ENCODE data around the gene ARPC4. TPM values are rescaled to one million over a fixed set of nuclear protein-coding genes. Genes with fewer than 3 reads are reported as not detected.

The ARPC4 gene
- total RNA-seq, 2 donors from 2014 or later = 121 to 152 TPM

DNA sequence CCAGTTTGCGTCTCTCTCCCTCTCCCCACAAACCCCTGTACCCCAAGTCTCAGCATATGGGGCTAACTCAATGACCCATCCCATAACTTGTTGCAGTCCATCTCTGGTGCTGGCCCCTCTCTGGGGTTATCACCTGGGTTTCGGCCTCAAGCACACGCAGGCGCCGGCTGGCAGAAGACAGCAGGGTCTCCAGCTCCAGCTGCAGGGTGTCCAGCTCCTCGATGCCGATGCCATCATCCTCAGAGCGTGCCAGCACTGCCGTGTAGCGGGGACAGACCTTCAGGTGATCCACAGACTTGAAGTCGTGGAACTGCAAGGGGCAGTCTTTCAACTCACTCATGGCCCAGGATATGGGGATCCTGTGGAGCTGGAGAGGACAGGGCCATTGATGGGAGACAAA, 1.8 kb upstream of the ARPC4 start:
- no peak for DNase-seq (ENCODE audit: low spot score)
- H3K9me3 ChIP-seq = no peaks in the 10 kb centered on the region
- H3K27ac ChIP-seq = peak overlapping the region; percentile 95 to 96
- H3K36me3 ChIP-seq = peaks cover 8 to 13% of the 10 kb centered on the region in 2 donors
- intact Hi-C loops (cut with DNase I) = no loop called here
- TF ChIP-seq POLR2AphosphoS5 (IDR thresholded peaks at IDR 0.05) (no peak), POLR2A (IDR thresholded peaks at IDR 0.05) (no peak)
- TF ChIP-seq, protein P1, sequence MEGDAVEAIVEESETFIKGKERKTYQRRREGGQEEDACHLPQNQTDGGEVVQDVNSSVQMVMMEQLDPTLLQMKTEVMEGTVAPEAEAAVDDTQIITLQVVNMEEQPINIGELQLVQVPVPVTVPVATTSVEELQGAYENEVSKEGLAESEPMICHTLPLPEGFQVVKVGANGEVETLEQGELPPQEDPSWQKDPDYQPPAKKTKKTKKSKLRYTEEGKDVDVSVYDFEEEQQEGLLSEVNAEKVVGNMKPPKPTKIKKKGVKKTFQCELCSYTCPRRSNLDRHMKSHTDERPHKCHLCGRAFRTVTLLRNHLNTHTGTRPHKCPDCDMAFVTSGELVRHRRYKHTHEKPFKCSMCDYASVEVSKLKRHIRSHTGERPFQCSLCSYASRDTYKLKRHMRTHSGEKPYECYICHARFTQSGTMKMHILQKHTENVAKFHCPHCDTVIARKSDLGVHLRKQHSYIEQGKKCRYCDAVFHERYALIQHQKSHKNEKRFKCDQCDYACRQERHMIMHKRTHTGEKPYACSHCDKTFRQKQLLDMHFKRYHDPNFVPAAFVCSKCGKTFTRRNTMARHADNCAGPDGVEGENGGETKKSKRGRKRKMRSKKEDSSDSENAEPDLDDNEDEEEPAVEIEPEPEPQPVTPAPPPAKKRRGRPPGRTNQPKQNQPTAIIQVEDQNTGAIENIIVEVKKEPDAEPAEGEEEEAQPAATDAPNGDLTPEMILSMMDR (IDR thresholded peaks at IDR 0.05) = no peak
- H3K4me3 ChIP-seq = peak overlapping the region in 1 of 2 donors; percentile 97
- WGBS = 80% methylated on average over 11 of the region's 11 CpGs
- no peaks in the 10 kb centered on the region for H3K27me3 ChIP-seq (replicated peaks; ENCODE audit: insufficient read depth)
- H3K4me1 ChIP-seq (replicated peaks) = no peaks in the 10 kb centered on the region

DNA sequence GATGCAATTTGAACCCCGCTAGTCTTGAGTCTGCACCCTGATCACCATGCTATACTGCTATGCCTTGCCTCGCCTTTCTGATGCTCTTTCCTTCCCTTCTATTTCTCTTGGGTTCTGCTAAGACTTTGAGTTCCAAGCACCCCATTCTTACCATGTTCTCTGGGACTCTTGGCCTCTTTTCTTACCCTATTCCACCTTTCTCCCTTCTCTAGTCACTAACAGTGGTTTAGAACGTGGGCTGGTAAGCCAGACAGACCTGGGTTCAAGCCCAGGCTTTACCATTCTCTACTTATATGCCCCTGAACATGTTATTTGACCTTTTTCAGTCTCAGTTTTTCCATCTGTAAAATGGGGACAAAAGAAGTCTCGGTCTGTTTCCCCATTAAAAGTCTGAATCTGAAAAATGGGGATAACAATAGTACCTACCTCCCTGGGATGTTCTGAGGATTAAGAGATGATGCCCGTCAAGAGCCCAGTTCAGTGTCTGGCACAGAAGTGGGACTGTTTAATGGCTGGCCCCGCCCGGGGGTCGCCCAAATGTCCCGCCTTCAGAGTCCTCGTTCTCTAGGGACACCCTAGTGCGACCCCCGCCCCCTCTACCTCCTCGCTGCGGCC, 985 bp upstream of the ARPC4 start:
- 14% methylated on average over 14 of the region's 14 CpGs for WGBS
- Histone ChIP-seq H3K27ac (peak overlapping the region; percentile 95 to 96), H3K36me3 (peaks cover 8% of the 10 kb centered on the region in 2 donors), H3K4me1 (replicated peaks) (no peaks in the 10 kb centered on the region), H3K4me3 (peak overlapping the region; percentile 92 to 97), H3K9me3 (no peaks in the 10 kb centered on the region), H3K27me3 (replicated peaks; ENCODE audit: insufficient read depth) (no peaks in the 10 kb centered on the region)
- no peak for DNase-seq (ENCODE audit: low spot score)
- TF ChIP-seq, protein P1 (IDR thresholded peaks at IDR 0.05) = no peak
- TF ChIP-seq POLR2AphosphoS5 (IDR thresholded peaks at IDR 0.05) = no peak
- TF ChIP-seq POLR2A (IDR thresholded peaks at IDR 0.05) = no peak
- intact Hi-C loops (cut with DNase I) = loop anchor here (1.0 kb wide), 1 partner anchor 43 kb away; the partner anchor contains the start of gene OGG1

DNA sequence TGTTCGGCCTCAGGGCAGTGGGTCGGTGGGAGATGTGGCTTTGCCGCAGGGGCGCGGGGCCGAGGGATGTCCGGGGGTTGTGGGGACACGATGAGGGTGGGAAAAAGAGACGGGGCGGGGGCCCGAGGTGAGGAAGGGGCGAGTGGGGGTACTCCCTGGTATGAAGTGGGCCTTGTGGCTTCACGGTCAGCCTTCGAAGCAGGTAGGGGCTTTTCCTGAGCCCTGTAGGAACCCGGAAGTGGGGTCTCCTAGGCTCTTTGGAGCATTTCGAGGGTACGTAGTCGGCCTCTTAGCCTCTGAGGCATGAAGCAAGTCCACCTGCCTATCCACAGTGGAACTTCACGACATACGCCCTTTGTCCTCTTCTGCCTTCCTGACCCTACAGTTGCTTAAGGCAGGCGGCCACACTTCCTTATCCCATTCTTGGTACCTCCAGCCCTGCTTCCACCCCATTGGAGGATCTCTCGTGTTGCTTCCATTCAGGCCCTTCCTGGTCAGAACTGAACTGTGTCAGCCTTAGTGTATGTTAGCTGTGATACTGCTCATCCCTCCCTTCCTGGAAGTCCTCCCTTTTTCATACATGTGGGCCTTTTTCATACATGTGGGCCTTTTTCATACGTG, 389 bp downstream of the ARPC4 start:
- Histone ChIP-seq H3K4me3 (peak overlapping the region; percentile 92 to 97), H3K27ac (peak overlapping the region; percentile 95 to 96), H3K9me3 (no peaks in the 10 kb centered on the region), H3K36me3 (peaks cover 8% of the 10 kb centered on the region in 2 donors), H3K4me1 (replicated peaks) (no peaks in the 10 kb centered on the region), H3K27me3 (replicated peaks; ENCODE audit: insufficient read depth) (no peaks in the 10 kb centered on the region)
- no peak for DNase-seq (ENCODE audit: low spot score)
- intact Hi-C loops (cut with DNase I) = no loop called here
- WGBS = 1% methylated on average over 22 of the region's 23 CpGs
- TF ChIP-seq POLR2A (IDR thresholded peaks at IDR 0.05) (peak; percentile 49), POLR2AphosphoS5 (IDR thresholded peaks at IDR 0.05) (no peak)
- TF ChIP-seq, protein P1 (IDR thresholded peaks at IDR 0.05) = peak in 2 of 4 experiments; percentile 3 to 4

DNA sequence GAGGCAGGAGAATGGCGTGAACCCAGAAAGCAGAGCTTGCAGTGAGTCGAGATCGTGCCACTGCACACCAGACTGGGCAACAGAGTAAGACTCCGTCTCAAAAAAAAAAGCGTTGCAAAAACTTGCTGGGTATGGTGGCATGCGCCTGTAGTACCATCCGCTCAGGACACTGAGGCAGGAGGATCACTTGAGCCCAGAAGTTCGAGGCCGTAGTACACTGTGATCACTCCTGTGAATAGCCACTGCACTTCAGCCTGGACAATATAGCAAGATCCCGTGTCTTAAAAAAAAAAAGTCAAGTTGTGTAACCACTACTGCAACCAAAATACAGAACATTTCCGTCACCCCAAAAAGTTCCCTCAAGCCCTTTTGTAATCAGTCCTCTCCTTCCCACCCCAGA, 1.5 kb downstream of the ARPC4 start:
- H3K4me3 ChIP-seq = no peak overlapping the region
- H3K27ac ChIP-seq = no peak overlapping the region
- 97% methylated on average over 11 of the region's 11 CpGs for WGBS
- no peak for DNase-seq (ENCODE audit: low spot score)
- H3K9me3 ChIP-seq = no peaks in the 10 kb centered on the region
- H3K4me1 ChIP-seq (replicated peaks) = no peaks in the 10 kb centered on the region
- intact Hi-C loops (cut with DNase I) = no loop called here
- no peaks in the 10 kb centered on the region for H3K27me3 ChIP-seq (replicated peaks; ENCODE audit: insufficient read depth)
- H3K36me3 ChIP-seq = peaks cover 2 to 5% of the 10 kb centered on the region in 2 donors
- TF ChIP-seq POLR2A (IDR thresholded peaks at IDR 0.05) = no peak
- no peak for TF ChIP-seq POLR2AphosphoS5 (IDR thresholded peaks at IDR 0.05)
- TF ChIP-seq, protein P1 (IDR thresholded peaks at IDR 0.05) = no peak

DNA sequence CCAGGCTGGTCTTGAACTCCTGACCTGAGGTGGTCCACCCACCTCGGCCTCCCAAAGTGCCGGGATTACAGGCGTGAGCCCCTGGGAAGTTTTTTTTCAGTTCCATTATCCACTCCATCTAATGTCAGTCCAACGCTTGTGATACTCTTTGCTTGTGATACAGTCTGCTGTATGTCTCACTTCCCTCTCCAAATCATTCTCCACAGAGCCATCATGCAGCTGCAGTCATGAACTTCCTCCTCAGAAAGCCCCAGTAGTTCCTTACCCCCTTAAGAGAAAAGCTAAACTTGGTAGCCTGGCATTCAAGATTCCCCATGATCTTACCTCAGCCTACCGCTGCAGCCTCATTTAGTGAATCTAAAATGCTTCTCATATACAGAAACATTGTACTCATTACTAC, 2.3 kb downstream of the ARPC4 start:
- Histone ChIP-seq H3K4me3 (no peak overlapping the region), H3K9me3 (no peaks in the 10 kb centered on the region), H3K27me3 (replicated peaks; ENCODE audit: insufficient read depth) (no peaks in the 10 kb centered on the region), H3K27ac (no peak overlapping the region), H3K4me1 (replicated peaks) (no peaks in the 10 kb centered on the region), H3K36me3 (peaks cover 0 to 10% of the 10 kb centered on the region in 2 donors)
- WGBS = 85% methylated on average over 5 of the region's 5 CpGs
- TF ChIP-seq POLR2A (IDR thresholded peaks at IDR 0.05) (no peak), POLR2AphosphoS5 (IDR thresholded peaks at IDR 0.05) (no peak)
- TF ChIP-seq, protein P1 (IDR thresholded peaks at IDR 0.05) = no peak
- DNase-seq (ENCODE audit: low spot score) = no peak
- intact Hi-C loops (cut with DNase I) = no loop called here
